Stimulated activated CD8-positive, alpha-beta memory T cell treated with anti-CD3 and anti-CD28 coated beads, Interleukin-12 subunit alpha, Interleukin-12 subunit beta, amount 100 ng/mL, for 1 hour (primary cell): ENCODE data around the gene SNCA.

Source experiments
- DNase-seq: peaks from one replicate; pipeline ENCODE4 v3.0.0-alpha.2; 2020; ENCODE audit warnings: low read depth

The SNCA gene

GRCh38 chr4:89836897-89837384, at the start of gene SNCA:
TSS of gene SNCA (minus strand) at chr4:89837161. CDS start at chr4:89835667, 1,494 bp downstream.
- no peak for DNase-seq

- DNase-seq, result no peak
Observed at GRCh38 chr4:89879215-89879614, 42.3 kb upstream of the SNCA start.

DNA sequence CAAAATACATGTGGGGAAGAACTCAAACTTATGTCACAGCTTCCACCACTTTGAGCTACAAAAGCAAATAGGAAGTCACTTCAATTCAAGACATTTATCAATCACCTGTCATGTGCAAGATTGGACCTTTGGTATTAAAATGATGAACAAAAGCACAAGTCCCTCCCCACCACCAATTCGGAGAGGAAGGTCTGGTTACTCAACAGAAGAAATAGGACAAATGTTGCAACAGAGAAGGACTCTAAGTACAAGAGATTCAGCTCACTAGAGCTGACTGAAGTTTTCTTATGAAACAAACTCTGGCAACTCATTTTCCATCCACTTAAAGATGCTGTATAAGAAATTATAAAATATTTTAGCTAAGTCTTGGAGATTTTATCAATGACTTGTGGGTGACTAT, 41.6 kb upstream of the SNCA start:
- DNase-seq, result no peak

DNA sequence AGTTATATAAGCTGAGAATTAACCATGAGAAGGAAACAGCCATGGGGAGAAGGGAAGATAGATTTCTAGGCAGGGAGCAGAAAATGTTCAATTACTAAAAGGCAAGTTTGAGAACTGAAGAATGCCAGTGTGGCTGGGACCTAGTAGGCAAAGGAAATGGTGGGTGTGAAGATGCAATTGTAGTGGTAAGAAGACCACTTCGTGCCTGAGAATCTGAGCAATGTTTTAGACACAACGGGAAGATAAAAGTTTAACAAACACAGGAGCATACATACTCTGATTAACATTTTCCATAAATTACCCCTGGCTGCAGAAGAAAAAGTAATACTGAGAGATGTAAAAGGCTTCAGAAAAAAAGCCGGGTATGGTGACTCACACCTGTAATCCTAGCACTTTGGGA, 39.6 kb upstream of the SNCA start:
- no peak for DNase-seq

DNA sequence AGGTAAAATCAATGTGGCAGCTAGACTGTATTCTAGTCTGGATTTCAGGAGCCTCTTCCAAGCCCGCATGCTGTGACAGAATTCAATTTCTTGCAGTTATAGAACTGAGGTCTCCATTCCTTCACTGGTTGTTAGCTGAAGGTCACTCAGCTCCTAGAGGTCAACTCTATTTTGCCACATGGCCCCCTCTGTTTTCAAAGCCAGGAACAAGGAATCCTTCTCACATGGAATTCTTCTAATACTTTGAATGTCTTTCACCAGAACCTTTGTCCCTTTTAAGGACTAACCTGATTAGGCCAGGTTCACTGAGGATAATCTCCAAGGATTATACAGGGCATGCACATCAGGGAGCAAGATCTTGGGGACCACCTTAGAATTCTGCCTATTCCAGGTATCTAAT, 34.2 kb upstream of the SNCA start:
- DNase-seq, result no peak

GRCh38 chr4:89868999-89869589, 32.1 kb upstream of the SNCA start:
- no peak for DNase-seq

DNA sequence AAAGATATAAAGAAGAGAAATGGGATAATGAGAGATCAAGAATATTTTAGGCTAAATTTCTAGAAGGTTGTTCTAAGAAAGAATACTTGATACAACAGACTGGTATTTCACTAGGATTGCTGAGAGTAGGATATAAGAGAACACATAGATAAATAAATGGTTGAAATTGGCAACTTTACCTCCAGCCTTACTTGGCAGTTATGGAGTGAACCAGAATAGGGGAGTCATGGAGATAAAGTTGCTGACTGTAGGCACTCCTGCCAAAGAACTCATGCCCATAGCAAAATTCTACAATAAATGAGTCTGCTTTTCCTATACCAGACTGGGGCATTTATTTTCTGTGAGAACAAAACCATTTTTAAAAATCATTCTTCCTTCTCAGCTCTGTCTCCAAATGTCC, 31.3 kb upstream of the SNCA start:
- DNase-seq, result no peak

- no peak for DNase-seq
Observed at GRCh38 chr4:89863533-89863932, 26.6 kb upstream of the SNCA start.

DNA sequence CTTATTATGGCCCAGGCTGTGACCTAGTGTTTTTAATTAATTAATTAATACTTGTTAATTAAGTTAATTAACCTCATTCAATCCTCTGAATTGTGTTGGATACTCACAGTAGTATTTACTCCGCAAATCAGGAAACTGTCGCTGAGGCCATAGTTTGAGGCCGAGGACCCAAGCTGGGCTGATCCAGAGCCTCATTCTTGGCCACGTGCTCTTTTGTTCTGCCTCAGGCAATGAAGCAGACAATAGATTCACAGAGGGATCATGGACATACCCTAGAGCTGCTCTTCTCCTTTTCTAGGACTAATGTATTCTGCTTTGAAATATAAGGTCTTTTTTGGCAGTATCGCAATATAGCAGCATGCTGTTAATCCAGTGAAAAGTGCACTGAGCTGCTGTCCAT, 24.0 kb upstream of the SNCA start:
- no peak for DNase-seq

GRCh38 chr4:89855236-89855635, 18.3 kb upstream of the SNCA start:
- no peak for DNase-seq

GRCh38 chr4:89847571-89848325, 10.8 kb upstream of the SNCA start:
- DNase-seq, result no peak

DNA sequence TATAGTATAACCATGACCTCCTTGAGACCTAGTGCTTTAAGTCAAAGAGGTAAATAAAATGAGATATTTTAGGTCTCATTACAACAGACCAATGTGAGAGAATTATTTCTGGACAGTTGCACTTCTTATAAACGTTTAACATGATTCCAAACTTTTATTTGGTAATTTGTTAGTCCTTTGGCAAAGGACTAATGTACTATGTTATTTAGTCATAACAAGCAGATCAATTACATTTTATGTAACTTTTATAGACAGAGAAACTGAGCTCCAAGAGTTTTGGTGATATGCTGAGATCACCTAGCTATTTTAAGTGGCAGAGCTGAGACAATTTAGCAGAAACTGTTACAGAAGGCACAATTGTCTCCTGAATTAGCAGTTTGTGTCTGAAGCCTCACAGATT, 2.6 kb upstream of the SNCA start:
- DNase-seq, result no peak

DNA sequence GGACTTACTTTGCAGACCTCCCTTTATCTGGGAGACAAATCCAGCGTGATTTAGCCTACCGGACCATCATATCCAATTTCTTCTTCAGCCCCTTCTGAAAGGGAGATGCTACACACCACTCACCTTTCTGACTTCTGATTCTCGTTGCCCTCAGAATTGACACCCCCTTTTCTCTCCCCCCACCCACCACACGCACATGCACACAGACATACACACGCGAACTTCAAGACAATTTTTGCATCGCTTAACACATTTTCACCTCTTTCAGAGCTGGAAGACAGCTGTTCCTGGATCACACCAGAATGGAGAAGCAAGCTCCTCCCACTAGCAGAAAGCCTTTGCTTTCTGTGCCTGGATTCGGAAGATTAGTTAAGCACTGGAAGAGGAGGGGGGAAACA, 1.0 kb upstream of the SNCA start:
- no peak for DNase-seq

DNA sequence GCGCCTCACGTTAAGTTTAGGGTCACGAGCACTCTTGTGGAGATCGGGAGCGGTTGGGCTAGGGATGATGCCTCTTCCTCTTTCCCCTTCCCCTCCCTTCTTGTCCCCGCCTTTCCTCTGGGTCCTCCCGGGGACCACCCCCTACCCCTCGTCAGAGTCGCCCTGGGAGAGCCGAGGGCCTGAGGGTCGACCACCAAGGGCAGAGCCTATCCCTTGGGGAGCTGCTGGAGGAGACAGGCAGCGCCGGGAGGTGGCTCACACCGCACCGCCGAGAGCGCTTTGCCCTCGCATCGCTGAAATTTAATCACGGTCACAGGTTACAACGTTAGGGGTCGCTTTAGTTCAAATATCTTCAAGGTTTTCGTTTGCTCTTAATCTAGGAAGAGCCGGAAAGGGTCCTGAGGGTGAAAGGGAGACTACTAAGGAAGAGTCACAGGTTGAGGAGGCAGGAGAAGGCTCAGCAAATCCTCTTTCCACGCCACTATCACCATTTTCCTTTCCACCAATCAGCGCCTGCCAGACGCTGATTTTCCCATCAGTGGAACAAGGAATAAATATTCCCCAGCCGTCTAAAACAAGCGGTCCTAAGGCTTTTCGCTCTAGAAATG, 528 bp upstream of the SNCA start:
- DNase-seq, result no peak

DNA sequence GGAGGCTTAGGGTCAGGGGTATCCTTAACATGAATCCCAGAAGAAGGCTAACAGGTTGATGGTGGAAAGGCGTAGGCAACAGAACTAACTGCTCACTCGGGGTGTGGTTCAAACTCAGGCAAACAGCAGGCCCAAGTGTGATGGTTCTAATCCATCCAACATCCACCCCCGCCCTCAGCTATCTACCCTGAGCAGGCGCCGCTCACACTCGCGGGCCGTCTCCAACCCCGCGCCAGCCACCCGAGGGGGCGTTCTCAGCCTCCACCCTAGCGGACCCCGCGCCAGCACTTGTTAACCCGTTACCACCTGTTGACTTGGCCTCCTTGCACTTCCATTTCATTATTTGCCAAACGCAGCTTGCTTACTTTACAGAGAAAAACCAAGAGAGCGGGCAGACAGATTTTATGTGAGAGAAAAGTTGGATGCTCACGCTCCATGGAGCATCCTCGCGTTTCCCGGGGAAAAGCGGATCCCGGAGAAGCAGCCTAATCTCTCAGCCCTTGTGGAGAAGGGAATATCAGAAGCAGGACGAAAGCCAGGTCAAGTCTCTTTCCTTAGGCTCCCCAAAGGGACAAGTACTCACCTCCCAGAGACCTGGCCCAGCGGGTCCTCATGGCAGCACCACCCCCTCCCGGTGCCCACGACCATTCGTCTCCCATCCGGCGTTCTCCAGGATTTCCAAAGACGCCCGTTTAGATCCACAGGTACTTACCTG, 773 bp downstream of the SNCA start:
- DNase-seq, result no peak

GRCh38 chr4:89835413-89835812, 1.5 kb downstream of the SNCA start:
- DNase-seq, result no peak

DNA sequence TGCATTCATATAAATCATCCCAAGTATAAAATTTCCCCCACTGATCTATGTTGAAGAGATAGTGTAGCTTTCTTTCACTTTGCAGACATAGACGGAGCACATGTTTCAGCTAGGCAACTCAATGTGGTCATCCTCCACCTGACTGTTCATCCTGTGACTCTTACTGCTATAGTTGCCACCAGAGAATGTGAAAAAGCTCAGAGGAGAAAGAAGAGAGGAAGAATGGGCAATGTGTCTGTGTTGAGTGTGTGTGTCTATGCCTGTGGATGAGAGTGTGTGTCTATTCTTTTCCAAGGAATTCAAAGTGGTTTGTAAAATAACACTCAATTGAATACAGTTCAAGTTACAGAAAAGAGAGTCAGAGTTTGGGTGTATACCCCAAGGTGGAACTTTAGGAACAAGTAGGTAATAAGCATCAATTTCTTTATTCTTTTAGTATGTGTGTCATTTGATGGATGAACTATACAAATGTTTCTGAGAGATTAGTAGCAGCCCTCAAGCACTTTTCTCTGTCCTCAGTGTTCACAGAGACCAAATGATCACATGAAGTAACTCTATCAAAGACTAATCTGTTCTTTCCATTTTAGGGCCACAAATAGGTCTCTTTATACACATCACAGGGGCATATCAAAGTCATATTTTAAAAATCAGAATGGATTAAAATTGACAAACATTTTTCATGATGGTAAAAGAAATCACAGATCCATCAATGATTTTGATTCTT, 2.3 kb downstream of the SNCA start:
- no peak for DNase-seq

DNA sequence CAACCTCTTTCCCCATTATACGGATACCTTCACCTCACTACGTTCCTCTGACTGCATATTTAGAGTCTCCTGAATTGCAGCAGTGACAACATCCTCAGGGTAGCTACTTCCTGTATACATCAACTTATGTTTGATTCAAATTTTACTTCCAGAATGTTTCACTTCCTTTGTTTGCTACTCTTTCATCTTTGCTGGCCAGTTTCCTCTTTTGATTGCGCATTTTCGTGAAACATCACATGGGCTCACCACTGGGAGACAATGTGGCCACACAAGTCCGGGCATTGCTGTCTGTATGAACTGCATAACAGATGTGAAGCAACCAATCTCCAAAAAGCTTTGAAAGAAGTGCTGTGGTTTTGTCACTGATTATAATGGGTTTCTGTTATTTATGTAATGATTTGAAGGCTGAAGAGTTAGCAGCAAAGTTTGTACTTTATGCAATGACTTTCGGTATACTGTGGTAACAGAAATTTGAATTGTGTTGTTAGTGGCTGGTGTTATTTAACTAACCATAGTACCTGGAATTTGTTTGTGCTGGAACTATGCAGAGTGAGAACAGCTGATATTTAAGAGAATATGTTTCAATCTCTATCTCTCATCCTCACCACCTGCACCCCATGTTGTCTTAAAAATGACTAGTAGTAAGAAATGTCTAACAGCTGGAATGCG, 7.4 kb downstream of the SNCA start:
- no peak for DNase-seq

DNA sequence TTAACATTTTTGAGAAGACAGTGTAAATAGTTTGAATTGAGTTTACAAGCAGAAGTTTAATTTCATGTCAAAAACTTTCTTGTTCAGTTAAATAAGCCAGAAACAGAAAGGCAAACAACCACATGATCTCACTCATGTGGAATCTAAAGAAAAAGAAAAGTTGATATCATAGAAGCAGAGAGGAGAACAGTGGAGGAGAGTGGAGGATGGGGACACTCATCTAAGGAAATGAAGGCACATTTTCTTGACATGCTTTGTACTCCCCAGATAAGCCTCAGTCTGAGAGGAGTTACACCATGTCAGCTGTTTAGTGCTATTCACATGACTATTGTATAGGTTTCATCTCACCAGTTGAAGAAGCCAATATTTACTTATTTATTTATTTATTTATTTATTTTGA, 13.5 kb downstream of the SNCA start:
- no peak for DNase-seq

- DNase-seq, result no peak
Observed at GRCh38 chr4:89821612-89822011, 15.3 kb downstream of the SNCA start.

DNA sequence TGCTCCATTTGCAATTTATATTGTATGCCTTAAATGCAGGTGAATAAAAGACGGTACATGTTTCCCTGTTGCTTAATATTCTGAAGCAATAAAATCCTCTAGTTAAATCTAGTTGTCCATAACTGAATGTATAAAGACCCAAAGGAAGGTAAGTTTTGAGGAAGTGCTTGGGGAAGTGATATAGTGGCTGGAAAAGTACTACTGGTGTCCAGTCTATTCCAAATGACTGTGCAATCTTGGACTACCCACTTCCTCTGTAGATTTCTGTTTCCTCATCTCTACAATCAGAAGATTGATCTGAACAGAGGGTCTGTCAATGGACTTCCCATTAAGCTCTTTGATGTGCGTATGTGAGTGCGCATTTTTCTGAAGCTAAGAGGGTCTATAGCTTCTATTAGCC, 17.0 kb downstream of the SNCA start:
- no peak for DNase-seq

DNA sequence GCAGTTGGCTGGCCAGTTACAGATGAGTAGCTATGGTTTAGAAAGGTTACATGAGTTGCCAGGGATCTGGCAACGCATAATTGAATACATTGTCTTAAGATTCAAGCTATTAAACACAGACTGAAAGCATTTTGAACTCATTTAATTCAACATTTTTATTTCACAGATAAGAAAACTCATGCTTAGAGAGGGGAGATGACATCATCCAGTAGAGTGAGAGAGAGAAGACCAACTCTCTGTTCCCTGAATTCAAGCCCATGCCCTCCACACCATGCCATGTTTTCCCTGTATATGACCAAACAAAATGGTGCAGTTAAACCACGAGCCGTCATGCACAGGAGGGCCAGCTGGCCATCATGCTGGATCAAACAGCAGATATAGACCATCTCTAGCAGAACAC, 22.6 kb downstream of the SNCA start:
- DNase-seq, result no peak
